ENCODE data around the gene TCF7L1. TPM values are rescaled to one million over a fixed set of nuclear protein-coding genes. Genes with fewer than 3 reads are reported as not detected.

The TCF7L1 gene
- total and polyA plus RNA-seq, 2 donors (not counting 3 experiments of a cell fraction or from before 2014, with no cell fraction given), result 9.6 to 17.4 TPM

GRCh38 chr2:85116207-85116606, 17.0 kb upstream of the TCF7L1 start:
- Histone ChIP-seq H3K27me3 (ENCODE audit: control insufficient read depth in 2 of 2, insufficient read depth in 2 of 2, low read length in 2 of 2) (peaks cover 10 to 22% of the 10 kb centered on the region in 2 experiments), H3K9me3 (replicated peaks; ENCODE audit: control insufficient read depth, insufficient read depth, low read length) (no peaks in the 10 kb centered on the region), H3K9ac (replicated peaks; ENCODE audit: extremely low read depth, insufficient read depth, low read length) (no peak overlapping the region), H2AFZ (ENCODE audit: low read depth, low read length) (no peak overlapping the region), H3K36me3 (ENCODE audit: control insufficient read depth in 2 of 2, extremely low read depth in 1 of 2, insufficient read depth in 2 of 2, low read length in 2 of 2) (no peaks in the 10 kb centered on the region), H3K9me1 (replicated peaks; ENCODE audit: control insufficient read depth, extremely low read depth, insufficient read depth, low read length) (no peaks in the 10 kb centered on the region), H3K4me3 (replicated peaks in 1 of 3; ENCODE audit: insufficient read depth in 1 of 3, low read depth in 1 of 3, low read length in 3 of 3) (no peak overlapping the region), H3K27ac (ENCODE audit: insufficient read depth, low read depth, low read length) (no peak overlapping the region), H3K4me1 (ENCODE audit: control insufficient read depth, extremely low read depth, insufficient read depth, low read length) (no peaks in the 10 kb centered on the region), H3K4me2 (ENCODE audit: insufficient read depth, low read length) (no peak overlapping the region), H4K20me1 (replicated peaks; ENCODE audit: control insufficient read depth, extremely low read depth, insufficient read depth, low read length) (no peaks in the 10 kb centered on the region), H3K79me2 (ENCODE audit: control insufficient read depth, insufficient read depth, low read length) (no peaks in the 10 kb centered on the region)
- DNase-seq (ENCODE audit: low read depth, low spot score) (no peak), FAIRE-seq (no peak)
- ChIA-PET CTCF (interaction anchor here (0.5 to 1.4 kb wide), 3 partner anchors 17 to 195 kb away, joined by 3 to 6 read pairs (median 5); partner anchors contain the start of gene TCF7L1), POLR2A (no interaction called here)
- intact Hi-C loops (cut with micrococcal nuclease), result no loop called here
- no TSS peak for BruUV-seq (replicated peaks)
- TF ChIP-seq MAX (IDR thresholded peaks at IDR 0.05; ENCODE audit: insufficient read depth, insufficient read length) (no peak), EZH2 (IDR thresholded peaks at IDR 0.05; ENCODE audit: borderline replicate concordance, low read depth, low read length, severe bottlenecking) (no peak), CTCF (IDR thresholded peaks at IDR 0.05; ENCODE audit: extremely low read depth in 1 of 2, insufficient read depth in 1 of 2, low read depth in 1 of 2, low read length in 2 of 2) (no peak)
- dilution Hi-C loops (cut with MboI; ENCODE audit: extremely low pct_ligation_motif_present, low sequenced_read_pairs), result no loop called here

GRCh38 chr2:85119900-85120299, 13.3 kb upstream of the TCF7L1 start:
- intact Hi-C loops (cut with micrococcal nuclease), result no loop called here
- no TSS peak for BruUV-seq (replicated peaks)
- Histone ChIP-seq H3K27ac (ENCODE audit: insufficient read depth, low read depth, low read length) (no peak overlapping the region), H2AFZ (ENCODE audit: low read depth, low read length) (no peak overlapping the region), H3K27me3 (ENCODE audit: control insufficient read depth in 2 of 2, insufficient read depth in 2 of 2, low read length in 2 of 2) (peaks cover 3 to 20% of the 10 kb centered on the region in 2 experiments), H3K9me3 (replicated peaks; ENCODE audit: control insufficient read depth, insufficient read depth, low read length) (no peaks in the 10 kb centered on the region), H3K9ac (replicated peaks; ENCODE audit: extremely low read depth, insufficient read depth, low read length) (no peak overlapping the region), H3K4me3 (replicated peaks in 1 of 3; ENCODE audit: insufficient read depth in 1 of 3, low read depth in 1 of 3, low read length in 3 of 3) (no peak overlapping the region), H3K9me1 (replicated peaks; ENCODE audit: control insufficient read depth, extremely low read depth, insufficient read depth, low read length) (no peaks in the 10 kb centered on the region), H3K4me2 (ENCODE audit: insufficient read depth, low read length) (no peak overlapping the region), H3K79me2 (ENCODE audit: control insufficient read depth, insufficient read depth, low read length) (no peaks in the 10 kb centered on the region), H4K20me1 (replicated peaks; ENCODE audit: control insufficient read depth, extremely low read depth, insufficient read depth, low read length) (no peaks in the 10 kb centered on the region), H3K4me1 (ENCODE audit: control insufficient read depth, extremely low read depth, insufficient read depth, low read length) (no peaks in the 10 kb centered on the region), H3K36me3 (ENCODE audit: control insufficient read depth in 2 of 2, extremely low read depth in 1 of 2, insufficient read depth in 2 of 2, low read length in 2 of 2) (no peaks in the 10 kb centered on the region)
- TF ChIP-seq CTCF (IDR thresholded peaks at IDR 0.05; ENCODE audit: extremely low read depth in 1 of 2, insufficient read depth in 1 of 2, low read depth in 1 of 2, low read length in 2 of 2) (no peak), POLR2A (IDR thresholded peaks at IDR 0.05; ENCODE audit: low read depth, low read length) (no peak), FOS (IDR thresholded peaks at IDR 0.05; ENCODE audit: borderline replicate concordance, insufficient read depth, low read length) (no peak), JUN (IDR thresholded peaks at IDR 0.05; ENCODE audit: borderline replicate concordance, insufficient read depth, insufficient read length, low read depth) (no peak), MYC (IDR thresholded peaks at IDR 0.05; ENCODE audit: low read depth, low read length) (no peak), EZH2 (IDR thresholded peaks at IDR 0.05; ENCODE audit: borderline replicate concordance, low read depth, low read length, severe bottlenecking) (no peak), GATA2 (IDR thresholded peaks at IDR 0.05; ENCODE audit: insufficient read depth, insufficient read length, low read depth, low read length) (no peak), POLR2AphosphoS5 (IDR thresholded peaks at IDR 0.05; ENCODE audit: insufficient read depth, low read depth, low read length) (no peak)
- FAIRE-seq (no peak), DNase-seq (ENCODE audit: low read depth, low spot score) (no peak)
- CTCF ChIA-PET, result interaction anchor here (0.7 to 3.9 kb wide), 4 partner anchors 13 to 147 kb away, joined by 3 to 11 read pairs (median 6); no protein-coding TSS in a partner anchor
- POLR2A ChIA-PET, result interaction anchor here (0.6 kb wide), 1 partner anchor 61 kb away, joined by 3 read pairs; no protein-coding TSS in a partner anchor
- dilution Hi-C loops (cut with MboI; ENCODE audit: extremely low pct_ligation_motif_present, low sequenced_read_pairs), result no loop called here

Measured in endothelial cell of umbilical vein (primary cell).